Endodermal cell (in vitro differentiated cells): ENCODE data around the gene ADGRB3. TPM values are rescaled to one million over a fixed set of nuclear protein-coding genes. Genes with fewer than 3 reads are reported as not detected.

ENCODE experiments used
- DNase-seq: peaks from one replicate; pipeline ENCODE4 v3.0.0-alpha.2; 2017
- H3K27ac ChIP-seq: 2 replicates; pipeline ENCODE4 v1.5.1; 2013; ENCODE audit warnings: mild to moderate bottlenecking, low read depth, low read length, moderate library complexity
- H3K27me3 ChIP-seq: 2 replicates; pipeline ENCODE4 v1.6.1; 2013; ENCODE audit warnings: mild to moderate bottlenecking, low read length, moderate library complexity; ENCODE audit not compliant: insufficient read depth, control insufficient read depth, poor library complexity, severe bottlenecking
- H3K36me3 ChIP-seq: 2 replicates; pipeline ENCODE4 v1.7.0; 2013; ENCODE audit warnings: mild to moderate bottlenecking, low read length, moderate library complexity; ENCODE audit not compliant: control insufficient read depth, insufficient read depth
- H3K4me1 ChIP-seq: one replicate; pipeline ENCODE4 v1.7.0; 2013; ENCODE audit warnings: low read length; ENCODE audit not compliant: control insufficient read depth, insufficient read depth
- H3K4me3 ChIP-seq: 2 replicates; pipeline ENCODE4 v1.5.1; 2013; ENCODE audit warnings: mild to moderate bottlenecking, low read length, moderate library complexity
- H3K9ac ChIP-seq: 2 replicates; pipeline ENCODE4 v1.6.1; 2013; ENCODE audit warnings: mild to moderate bottlenecking, low read length, moderate library complexity; ENCODE audit not compliant: poor library complexity, severe bottlenecking; ENCODE audit errors: extremely low read depth
- H3K9me3 ChIP-seq: 2 replicates; pipeline ENCODE4 v1.6.1; 2013; ENCODE audit warnings: mild to moderate bottlenecking, low read length, moderate library complexity; ENCODE audit not compliant: control insufficient read depth
- H3K27ac Mint-ChIP-seq: 2 replicates; pipeline ENCODE4 v1.8.0; 2020; ENCODE audit warnings: mixed read lengths
- H3K27me3 Mint-ChIP-seq: 2 replicates; pipeline ENCODE4 v1.8.0; 2021; ENCODE audit warnings: mild to moderate bottlenecking, mixed read lengths; ENCODE audit not compliant: insufficient read depth
- H3K36me3 Mint-ChIP-seq: 2 replicates; pipeline ENCODE4 v1.8.0; 2020; ENCODE audit warnings: low read depth, mixed read lengths
- H3K4me1 Mint-ChIP-seq: 2 replicates; pipeline ENCODE4 v1.8.0; 2020; ENCODE audit warnings: mixed read lengths
- H3K4me3 Mint-ChIP-seq: 2 replicates; pipeline ENCODE4 v1.8.0; 2020; ENCODE audit warnings: mild to moderate bottlenecking, moderate library complexity, mixed read lengths
- H3K9me3 Mint-ChIP-seq: 2 replicates; pipeline ENCODE4 v1.8.0; 2020; ENCODE audit warnings: mild to moderate bottlenecking, mixed read lengths
- WGBS, 2 experiments: methylation state at CpG; one replicate each; pipeline versions ENCODE4 v1.1.5 to v1.1.7; 2013; ENCODE audit warnings: missing lambda C conversion rate in 2 of 2, mixed read lengths in 1 of 2; ENCODE audit not compliant: insufficient coverage in 1 of 2, insufficient read length in 1 of 2; 5-methylcytosine and 5-hydroxymethylcytosine counted together
- total RNA-seq, 2 donors: library from RNA; stranded (reverse); fragmentation: NEBNext Ultra II Directional in 1 of 2; extraction: Animal tissue kit (Norgen Biotek cat#: 25700) in 1 of 2; gene quantifications; 2 replicates in 1 of 2; 3 replicates in 1 of 2; pipeline ENCODE4 v1.2.1, GENCODE V29; 2021
- TF ChIP-seq, protein P1 (sequence below): fragments of 200-600 bp; sonication (generic); conservative IDR thresholded peaks from 2 replicates; pipeline ENCODE4 v1.5.0; 2021; ENCODE audit warnings: antibody characterized with exemption, mild to moderate bottlenecking

The ADGRB3 gene
- total RNA-seq, 2 donors from 2014 or later: 0.33 to 1.3 TPM

DNA sequence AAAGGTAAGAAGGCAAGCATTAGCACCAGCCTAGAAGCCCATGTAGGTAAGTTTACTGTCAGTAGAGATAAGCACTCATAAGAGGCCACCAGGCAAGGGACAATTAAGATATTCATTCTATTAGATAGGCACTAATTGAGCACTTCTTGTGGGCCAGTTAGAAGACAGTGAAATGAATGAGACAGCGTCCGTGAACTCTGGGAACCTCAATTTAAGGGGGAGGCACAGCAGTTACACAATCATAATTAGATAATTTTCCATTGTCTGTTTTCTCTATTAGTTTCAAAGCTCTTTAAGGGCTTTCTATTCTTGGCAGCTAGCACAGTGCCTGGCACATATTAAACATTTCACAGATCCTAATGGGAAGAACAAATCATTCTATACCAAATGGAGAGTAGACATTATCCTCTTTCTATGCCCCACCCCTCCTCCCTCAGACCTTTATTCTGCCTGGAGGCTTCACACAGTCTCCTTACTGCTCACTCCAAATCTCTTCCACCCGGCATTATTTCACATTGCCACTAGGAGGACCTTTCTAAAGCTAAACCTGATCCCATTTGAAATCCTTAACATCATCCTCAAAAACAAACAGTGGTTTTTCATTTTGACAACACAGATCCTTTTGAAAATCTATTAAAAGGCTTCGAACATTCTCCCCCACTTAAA is 529.6 kb downstream of the ADGRB3 start:
- no peaks in the 10 kb centered on the region for H3K9me3 Mint-ChIP-seq
- H3K4me1 Mint-ChIP-seq: peaks cover 10% of the 10 kb centered on the region
- peak; percentile 58 for DNase-seq
- Histone ChIP-seq H3K36me3 (no peaks in the 10 kb centered on the region), H3K27ac (no peak overlapping the region), H3K4me1 (no peaks in the 10 kb centered on the region), H3K9ac (no peak overlapping the region), H3K9me3 (peaks cover 5% of the 10 kb centered on the region), H3K27me3 (no peaks in the 10 kb centered on the region), H3K4me3 (no peak overlapping the region)
- 58 to 77% methylated on average over 2 to 4 of the region's 4 CpGs for WGBS, 2 experiments
- H3K36me3 Mint-ChIP-seq: no peaks in the 10 kb centered on the region
- H3K27me3 Mint-ChIP-seq: no peaks in the 10 kb centered on the region
- H3K27ac Mint-ChIP-seq: no peak overlapping the region
- TF ChIP-seq, protein P1, sequence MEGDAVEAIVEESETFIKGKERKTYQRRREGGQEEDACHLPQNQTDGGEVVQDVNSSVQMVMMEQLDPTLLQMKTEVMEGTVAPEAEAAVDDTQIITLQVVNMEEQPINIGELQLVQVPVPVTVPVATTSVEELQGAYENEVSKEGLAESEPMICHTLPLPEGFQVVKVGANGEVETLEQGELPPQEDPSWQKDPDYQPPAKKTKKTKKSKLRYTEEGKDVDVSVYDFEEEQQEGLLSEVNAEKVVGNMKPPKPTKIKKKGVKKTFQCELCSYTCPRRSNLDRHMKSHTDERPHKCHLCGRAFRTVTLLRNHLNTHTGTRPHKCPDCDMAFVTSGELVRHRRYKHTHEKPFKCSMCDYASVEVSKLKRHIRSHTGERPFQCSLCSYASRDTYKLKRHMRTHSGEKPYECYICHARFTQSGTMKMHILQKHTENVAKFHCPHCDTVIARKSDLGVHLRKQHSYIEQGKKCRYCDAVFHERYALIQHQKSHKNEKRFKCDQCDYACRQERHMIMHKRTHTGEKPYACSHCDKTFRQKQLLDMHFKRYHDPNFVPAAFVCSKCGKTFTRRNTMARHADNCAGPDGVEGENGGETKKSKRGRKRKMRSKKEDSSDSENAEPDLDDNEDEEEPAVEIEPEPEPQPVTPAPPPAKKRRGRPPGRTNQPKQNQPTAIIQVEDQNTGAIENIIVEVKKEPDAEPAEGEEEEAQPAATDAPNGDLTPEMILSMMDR: peak; percentile 74
- no peak overlapping the region for H3K4me3 Mint-ChIP-seq

DNA sequence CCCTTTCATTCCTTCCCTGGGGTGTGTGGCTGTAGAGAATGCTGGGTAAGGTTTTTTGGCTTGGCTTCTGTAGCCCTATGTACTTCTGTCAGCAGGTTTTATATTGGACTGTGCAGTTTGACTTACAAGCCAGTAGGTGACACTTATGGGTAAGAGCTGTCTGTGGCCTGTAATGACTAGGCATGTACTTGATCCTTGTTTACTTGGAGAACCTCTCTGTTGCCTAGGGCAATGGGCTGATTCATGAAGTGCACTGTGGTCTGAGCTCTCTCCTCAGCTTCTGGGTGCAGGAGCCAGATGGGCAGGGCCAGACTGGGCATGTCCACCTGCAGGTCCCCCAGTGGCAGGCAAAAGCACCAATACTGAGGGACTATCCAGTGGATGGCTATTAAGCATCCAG is 544.6 kb downstream of the ADGRB3 start:
- no peaks in the 10 kb centered on the region for H3K9me3 Mint-ChIP-seq
- Histone ChIP-seq H3K27ac (no peak overlapping the region), H3K4me1 (no peaks in the 10 kb centered on the region), H3K4me3 (no peak overlapping the region), H3K36me3 (no peaks in the 10 kb centered on the region), H3K9me3 (no peaks in the 10 kb centered on the region), H3K27me3 (no peaks in the 10 kb centered on the region), H3K9ac (no peak overlapping the region)
- H3K27me3 Mint-ChIP-seq: no peaks in the 10 kb centered on the region
- TF ChIP-seq, protein P1: peak; percentile 46
- no peak overlapping the region for H3K27ac Mint-ChIP-seq
- DNase-seq: peak; percentile 44
- no peaks in the 10 kb centered on the region for H3K36me3 Mint-ChIP-seq
- no peak overlapping the region for H3K4me3 Mint-ChIP-seq
- H3K4me1 Mint-ChIP-seq: peaks cover 2% of the 10 kb centered on the region

DNA sequence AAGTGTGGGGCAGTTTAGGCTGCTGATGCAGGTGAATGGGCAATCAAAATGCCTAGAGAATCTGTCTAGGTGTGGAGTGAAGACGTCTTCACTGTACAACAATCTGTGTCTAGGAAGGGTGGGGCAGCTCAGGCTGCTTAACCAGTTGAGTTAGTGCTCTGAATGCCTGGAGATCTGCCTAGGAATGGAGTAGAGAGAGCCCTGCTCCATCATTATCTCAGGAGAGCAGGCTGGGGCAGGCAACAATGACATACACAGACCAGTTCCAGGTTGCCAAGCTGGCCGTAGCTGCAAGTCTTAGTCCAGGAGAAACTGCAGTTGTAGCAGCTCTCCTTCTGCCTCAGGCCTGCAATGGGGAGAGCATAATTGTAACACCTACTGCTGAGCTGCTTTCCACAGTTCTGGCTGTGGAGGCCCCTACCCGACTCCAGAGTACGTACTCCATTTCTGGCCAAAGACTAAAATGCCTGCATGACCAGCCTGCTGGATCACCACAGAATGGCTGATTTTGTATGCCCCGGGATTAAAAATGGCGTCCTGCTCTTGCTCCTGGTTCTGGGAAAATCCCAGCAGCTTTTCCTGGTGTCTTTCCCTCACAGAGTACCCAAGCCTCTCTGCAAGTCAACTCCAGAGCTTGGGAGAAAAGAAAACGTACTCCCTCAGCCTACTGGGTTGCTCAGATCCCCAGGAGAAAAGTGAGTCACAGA is 545.4 kb downstream of the ADGRB3 start:
- peaks cover 2% of the 10 kb centered on the region for H3K4me1 Mint-ChIP-seq
- TF ChIP-seq, protein P1: no peak
- H3K4me3 Mint-ChIP-seq: no peak overlapping the region
- 89 to 94% methylated on average over 5 to 7 of the region's 7 CpGs for WGBS, 2 experiments
- no peaks in the 10 kb centered on the region for H3K9me3 Mint-ChIP-seq
- Histone ChIP-seq H3K27me3 (no peaks in the 10 kb centered on the region), H3K9me3 (no peaks in the 10 kb centered on the region), H3K27ac (no peak overlapping the region), H3K9ac (no peak overlapping the region), H3K4me1 (no peaks in the 10 kb centered on the region), H3K36me3 (no peaks in the 10 kb centered on the region), H3K4me3 (no peak overlapping the region)
- no peak overlapping the region for H3K27ac Mint-ChIP-seq
- H3K36me3 Mint-ChIP-seq: no peaks in the 10 kb centered on the region
- H3K27me3 Mint-ChIP-seq: no peaks in the 10 kb centered on the region
- no peak for DNase-seq
